ENCODE results near the gene COPG2. TPM values are rescaled to one million over a fixed set of nuclear protein-coding genes. Genes with fewer than 3 reads are reported as not detected.

COPG2 gene
- total and polyA plus RNA-seq, 2 of the 13 experiments (the other 11 are each of a cell fraction or from before 2014, with no cell fraction given), result 14.1 to 17.7 TPM

GRCh38 chr7:130668258-130669084 is at the start of gene COPG2 (continued):
- peak; percentile 56; the same call in 1 of the 2 replicates for TF ChIP-seq ZNF329 (CRISPR knock-in tag; IDR thresholded peaks at IDR 0.05; ENCODE audit: low read depth)
- TF ChIP-seq ZNF749 (CRISPR knock-in tag; IDR thresholded peaks at IDR 0.05; ENCODE audit: borderline replicate concordance), result no peak
- TF ChIP-seq RBM39 (IDR thresholded peaks at IDR 0.05; ENCODE audit: low read depth, low read length, poor library complexity, severe bottlenecking), result no peak
- no peak for TF ChIP-seq ZBTB43 (CRISPR knock-in tag; conservative IDR thresholded peaks at IDR 0.05)
- TF ChIP-seq ZFAT (CRISPR knock-in tag; conservative IDR thresholded peaks at IDR 0.05), result no peak
- TF ChIP-seq ZNF737 (CRISPR knock-in tag; IDR thresholded peaks at IDR 0.05; ENCODE audit: borderline replicate concordance), result no peak
- TF ChIP-seq MAFG (CRISPR knock-in tag; IDR thresholded peaks at IDR 0.05), result no peak
- no peak for TF ChIP-seq ZNF468 (CRISPR knock-in tag; IDR thresholded peaks at IDR 0.05)
- TF ChIP-seq ZNF282 (IDR thresholded peaks at IDR 0.05; ENCODE audit: partially characterized antibody), result no peak
- TF ChIP-seq ZBTB20 (CRISPR knock-in tag; IDR thresholded peaks at IDR 0.05; ENCODE audit: borderline replicate concordance, low read depth), result no peak
- peak; percentile 26; the same call in 1 of the 2 replicates for TF ChIP-seq MXD4 (CRISPR knock-in tag; IDR thresholded peaks at IDR 0.05)
- TF ChIP-seq BRF2 (CRISPR knock-in tag; IDR thresholded peaks at IDR 0.05), result no peak
- no peak for TF ChIP-seq MTF2 (CRISPR knock-in tag; IDR thresholded peaks at IDR 0.05; ENCODE audit: borderline replicate concordance)
- TF ChIP-seq RXRA (CRISPR knock-in tag; IDR thresholded peaks at IDR 0.05), result peak; percentile 35; the same call in 1 of the 2 replicates
- no peak for TF ChIP-seq ATF2 (CRISPR knock-in tag; IDR thresholded peaks at IDR 0.05)
- TF ChIP-seq ZNF20 (CRISPR knock-in tag; IDR thresholded peaks at IDR 0.05), result no peak
- TF ChIP-seq SMAD3 (CRISPR knock-in tag; IDR thresholded peaks at IDR 0.05), result no peak
- no peak for TF ChIP-seq ARNTL (CRISPR knock-in tag; IDR thresholded peaks at IDR 0.05)
- no peak for TF ChIP-seq ZNF577 (CRISPR knock-in tag; IDR thresholded peaks at IDR 0.05; ENCODE audit: borderline replicate concordance, low read depth)
- TF ChIP-seq ZC3H4 (CRISPR knock-in tag; IDR thresholded peaks at IDR 0.05; ENCODE audit: borderline replicate concordance), result no peak
- peak; percentile 25; the same call in 1 of the 2 replicates for TF ChIP-seq ARID5B (CRISPR knock-in tag; IDR thresholded peaks at IDR 0.05)
- TF ChIP-seq ZNF556 (CRISPR knock-in tag; IDR thresholded peaks at IDR 0.05; ENCODE audit: borderline replicate concordance), result no peak
